Retinal pigment epithelial cell (primary cell): ENCODE measurements around the gene REP15.

Experiments
- DNase-seq: peaks from one replicate; pipeline ENCODE4 v3.0.0-alpha.2; 2010; ENCODE audit warnings: low read depth
- H3K4me3 ChIP-seq: 2 replicates; pipeline ENCODE4 v1.5.1; 2011; ENCODE audit warnings: mild to moderate bottlenecking, low read length, control low read depth, moderate library complexity
- TF ChIP-seq, protein P1 (sequence below): conservative IDR thresholded peaks from 2 replicates; pipeline ENCODE4 v1.5.1; 2011; ENCODE audit warnings: low read depth, low read length, control low read depth, inconsistent platforms

REP15 gene

DNA sequence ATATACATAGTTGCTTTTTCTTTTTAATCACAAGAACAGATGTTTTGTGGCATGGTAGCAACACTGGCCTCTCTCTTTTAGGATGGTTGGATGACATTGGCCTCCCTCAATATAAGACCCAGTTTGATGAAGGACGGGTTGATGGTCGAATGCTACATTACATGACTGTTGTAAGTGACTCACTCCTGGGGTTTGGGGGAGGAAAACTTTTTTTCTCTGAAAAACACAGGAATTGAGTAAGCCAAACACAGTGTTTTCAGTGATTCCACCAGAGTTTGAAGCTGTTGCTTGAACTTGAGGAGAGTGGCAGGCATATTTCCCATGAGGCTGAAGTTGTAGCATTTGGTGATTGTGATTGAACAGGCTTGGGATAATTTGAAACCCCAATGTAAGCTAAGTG lies 13.7 kb upstream of the REP15 start:
- H3K4me3 ChIP-seq = no peak overlapping the region
- no peak for DNase-seq
- TF ChIP-seq, protein P1, sequence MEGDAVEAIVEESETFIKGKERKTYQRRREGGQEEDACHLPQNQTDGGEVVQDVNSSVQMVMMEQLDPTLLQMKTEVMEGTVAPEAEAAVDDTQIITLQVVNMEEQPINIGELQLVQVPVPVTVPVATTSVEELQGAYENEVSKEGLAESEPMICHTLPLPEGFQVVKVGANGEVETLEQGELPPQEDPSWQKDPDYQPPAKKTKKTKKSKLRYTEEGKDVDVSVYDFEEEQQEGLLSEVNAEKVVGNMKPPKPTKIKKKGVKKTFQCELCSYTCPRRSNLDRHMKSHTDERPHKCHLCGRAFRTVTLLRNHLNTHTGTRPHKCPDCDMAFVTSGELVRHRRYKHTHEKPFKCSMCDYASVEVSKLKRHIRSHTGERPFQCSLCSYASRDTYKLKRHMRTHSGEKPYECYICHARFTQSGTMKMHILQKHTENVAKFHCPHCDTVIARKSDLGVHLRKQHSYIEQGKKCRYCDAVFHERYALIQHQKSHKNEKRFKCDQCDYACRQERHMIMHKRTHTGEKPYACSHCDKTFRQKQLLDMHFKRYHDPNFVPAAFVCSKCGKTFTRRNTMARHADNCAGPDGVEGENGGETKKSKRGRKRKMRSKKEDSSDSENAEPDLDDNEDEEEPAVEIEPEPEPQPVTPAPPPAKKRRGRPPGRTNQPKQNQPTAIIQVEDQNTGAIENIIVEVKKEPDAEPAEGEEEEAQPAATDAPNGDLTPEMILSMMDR = no peak

DNA sequence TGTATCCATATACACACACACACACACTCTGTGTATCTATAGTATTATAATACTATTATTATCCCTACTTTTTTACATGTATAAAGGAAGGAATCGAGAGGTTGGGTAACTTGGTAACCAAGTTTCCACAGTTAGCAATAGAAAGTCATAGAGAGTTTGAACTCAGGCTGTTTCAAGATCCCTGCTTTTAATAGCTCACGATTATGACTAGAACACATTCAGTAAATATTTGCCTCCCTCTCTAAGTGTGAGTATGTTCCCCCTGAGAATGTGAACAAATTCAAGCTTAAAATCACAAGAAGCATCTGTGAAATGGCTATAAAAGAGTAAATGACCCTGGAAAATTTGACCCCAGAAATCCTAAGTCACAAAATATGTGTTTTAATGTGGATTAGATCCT lies 11.0 kb upstream of the REP15 start:
- TF ChIP-seq, protein P1 = no peak
- no peak overlapping the region for H3K4me3 ChIP-seq
- DNase-seq = no peak

DNA sequence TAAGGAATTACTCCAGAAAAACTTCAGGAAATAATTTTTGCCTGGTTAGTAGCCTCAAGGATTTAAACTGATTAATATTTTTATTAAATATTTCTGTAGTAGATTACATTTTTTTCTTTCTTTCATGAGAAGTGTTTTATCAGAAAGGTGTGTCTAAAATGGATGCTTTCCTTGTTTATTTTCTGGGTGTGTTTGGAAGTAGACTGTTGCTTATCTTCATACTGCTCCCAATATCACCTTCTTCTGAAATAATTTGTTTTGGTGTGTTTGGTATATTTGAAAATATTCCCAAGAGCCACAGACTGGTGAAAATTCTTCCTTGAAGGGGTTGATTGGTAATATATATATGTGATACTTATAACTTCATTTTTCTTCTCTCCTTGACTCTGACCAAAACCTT lies 10.1 kb upstream of the REP15 start:
- H3K4me3 ChIP-seq = no peak overlapping the region
- TF ChIP-seq, protein P1 = no peak
- DNase-seq = no peak

DNA sequence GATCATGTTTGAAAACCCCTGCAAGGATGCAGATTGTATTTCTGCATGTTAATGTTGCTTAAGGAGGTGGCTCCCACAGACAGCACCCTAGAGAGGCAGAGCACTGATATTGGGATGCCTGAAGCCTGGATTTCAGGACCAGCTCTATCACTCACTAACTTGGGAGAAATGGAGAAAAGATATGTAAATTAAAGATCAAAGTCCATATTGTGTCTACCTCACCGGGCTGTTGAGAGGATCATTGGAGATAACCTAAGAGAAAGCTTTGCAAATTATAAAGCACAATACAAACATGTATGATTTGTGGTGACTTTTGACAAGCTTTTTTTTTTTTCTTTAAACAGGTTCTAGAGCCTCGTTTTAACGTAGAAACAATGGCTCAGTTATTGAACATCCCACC lies 7.6 kb upstream of the REP15 start:
- TF ChIP-seq, protein P1 = no peak
- no peak for DNase-seq
- H3K4me3 ChIP-seq = no peak overlapping the region

DNA sequence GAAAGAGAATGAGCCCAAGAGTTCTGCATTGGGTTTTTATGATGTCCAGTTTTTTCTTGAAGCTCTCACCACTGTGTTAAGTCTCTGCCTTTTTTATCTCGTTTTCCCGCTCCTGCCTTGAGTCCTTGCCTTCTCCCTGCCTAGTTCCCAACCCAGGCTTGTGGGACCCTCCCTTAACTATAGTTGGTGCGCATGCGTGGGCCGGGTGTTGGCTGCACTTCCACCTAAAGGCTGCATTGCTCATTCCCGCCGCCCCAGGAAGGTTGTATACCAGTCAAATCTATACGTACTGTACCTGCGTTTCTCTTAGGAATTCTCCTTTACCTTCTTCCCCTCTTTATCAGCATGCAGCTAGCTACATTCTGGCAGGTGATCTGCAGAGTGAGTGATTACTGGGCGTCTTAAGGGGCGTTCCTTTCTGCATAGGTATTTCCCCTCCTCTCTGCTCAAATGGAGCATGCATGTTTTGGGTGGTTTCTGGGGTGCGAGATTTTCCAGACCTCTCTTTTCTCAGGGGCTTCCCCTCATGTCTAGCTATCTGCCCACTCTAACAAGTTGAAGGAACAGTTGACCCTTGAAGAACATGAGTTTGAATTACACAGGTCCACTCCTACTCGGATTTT lies 6.6 kb upstream of the REP15 start:
- DNase-seq = no peak
- no peak overlapping the region for H3K4me3 ChIP-seq
- TF ChIP-seq, protein P1 = no peak

DNA sequence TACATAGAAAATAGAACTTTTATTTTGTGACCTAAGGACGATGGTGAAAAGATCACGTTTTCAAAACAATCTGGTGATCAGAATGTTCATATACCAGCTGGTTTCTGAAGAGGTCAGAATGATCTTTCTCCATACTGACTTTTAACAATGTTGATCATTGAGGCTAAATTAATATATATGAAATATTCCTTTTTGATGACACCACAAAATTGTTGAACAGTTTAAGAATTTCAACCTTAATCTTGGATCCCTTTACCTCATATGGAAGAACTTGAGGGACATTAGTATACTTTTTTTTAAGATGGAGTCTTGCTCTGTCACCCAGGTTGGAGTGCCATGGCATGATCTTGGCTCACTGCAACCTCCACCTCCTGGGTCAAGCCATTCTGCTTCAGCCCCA lies 2.8 kb upstream of the REP15 start:
- TF ChIP-seq, protein P1 = no peak
- no peak for DNase-seq
- no peak overlapping the region for H3K4me3 ChIP-seq

DNA sequence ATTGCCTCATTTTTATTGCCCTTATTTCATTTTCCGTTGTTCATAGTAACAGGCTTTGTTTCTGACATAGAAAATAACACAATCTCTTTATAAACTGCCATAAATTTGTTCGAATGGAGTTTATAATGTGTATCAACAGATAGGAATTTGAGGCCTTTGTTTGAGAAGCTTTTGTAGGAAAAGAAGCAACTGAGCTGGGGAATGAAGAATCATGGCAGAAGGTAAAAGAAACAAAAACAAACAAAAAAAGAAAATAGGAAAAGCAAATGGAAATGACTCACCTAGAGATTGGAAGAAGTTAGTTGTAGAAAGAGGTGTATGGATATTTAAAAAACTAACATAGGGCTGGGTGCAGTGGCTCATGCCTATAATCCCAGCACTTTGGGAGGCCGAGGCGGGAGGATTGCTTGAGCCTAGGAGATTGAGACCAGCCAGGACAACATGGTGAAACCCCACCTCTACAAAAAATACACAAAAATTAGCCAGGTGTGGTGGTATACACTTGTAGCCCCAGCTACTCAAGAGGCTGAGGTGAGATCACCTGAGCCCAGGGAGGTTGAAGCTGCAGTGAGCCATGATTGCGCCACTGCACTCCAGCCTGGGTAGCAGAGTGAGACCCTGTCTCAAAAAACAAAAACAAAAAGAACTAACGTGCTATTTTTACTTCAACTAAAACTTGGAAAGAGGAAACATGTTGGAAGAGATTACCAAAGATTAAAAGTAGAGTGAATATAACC lies 523 bp upstream of the REP15 start:
- TF ChIP-seq, protein P1 = no peak
- no peak for DNase-seq

More for the DNA sequence above, 523 bp upstream of the REP15 start:
- H3K4me3 ChIP-seq = no peak overlapping the region
